Loucy (cell line): ENCODE measurements around the gene PAFAH1B1.
"Not testable (repeated sequence)": the region's sequence is repeated elsewhere in the genome, so short reads cannot be mapped to it uniquely, and the experiment has no call there.

Source experiments
- H2AFZ ChIP-seq: fragments of 200-600 bp; sonication (generic); 2 replicates; pipeline ENCODE4 v1.6.0; 2016; ENCODE audit warnings: antibody characterized with exemption, mild to moderate bottlenecking, low read length, moderate library complexity
- H3F3A ChIP-seq: fragments of 200-600 bp; 2 replicates; pipeline ENCODE4 v1.6.0; 2016; ENCODE audit warnings: antibody characterized with exemption, low read depth, mild to moderate bottlenecking
- H3K27me3 ChIP-seq: fragments of 200-600 bp; sonication (generic); 2 replicates; pipeline ENCODE4 v1.6.1; 2014; ENCODE audit warnings: low read length, mild to moderate bottlenecking; ENCODE audit not compliant: insufficient read depth, poor library complexity, severe bottlenecking
- H3K36me3 ChIP-seq: fragments of 200-600 bp; sonication (generic); 2 replicates; pipeline ENCODE4 v1.6.1; 2016; ENCODE audit warnings: low read length; ENCODE audit not compliant: insufficient read depth
- H3K4me1 ChIP-seq: fragments of 200-600 bp; sonication (generic); 2 replicates; pipeline ENCODE4 v1.5.1; 2014; ENCODE audit warnings: low read length, mild to moderate bottlenecking; ENCODE audit not compliant: insufficient read depth, poor library complexity, severe bottlenecking
- H3K4me2 ChIP-seq: fragments of 200-600 bp; sonication (generic); 2 replicates; pipeline ENCODE4 v1.6.0; 2014; ENCODE audit warnings: antibody characterized with exemption, low read length, low read depth, mild to moderate bottlenecking; ENCODE audit not compliant: poor library complexity, severe bottlenecking
- H3K4me3 ChIP-seq: fragments of 200-600 bp; sonication (generic); 2 replicates; pipeline ENCODE4 v1.5.1; 2014; ENCODE audit warnings: low read length, mild to moderate bottlenecking, mixed read lengths; ENCODE audit not compliant: poor library complexity, severe bottlenecking
- H3K79me2 ChIP-seq: fragments of 200-600 bp; sonication (generic); 2 replicates; pipeline ENCODE4 v1.6.1; 2014; ENCODE audit warnings: low read length; ENCODE audit not compliant: insufficient read depth
- H3K9ac ChIP-seq: fragments of 200-600 bp; sonication (generic); 2 replicates; pipeline ENCODE4 v1.6.0; 2014; ENCODE audit warnings: mild to moderate bottlenecking, low read depth, low read length, moderate library complexity; ENCODE audit not compliant: poor library complexity, severe bottlenecking
- H3K9me2 ChIP-seq: fragments of 200-600 bp; sonication (generic); replicated peaks from 2 replicates; pipeline ENCODE4 v1.6.1; 2016; ENCODE audit warnings: low read depth, low read length, mixed read lengths
- H3K9me3 ChIP-seq: fragments of 200-600 bp; sonication (generic); 2 replicates; pipeline ENCODE4 v1.6.1; 2014; ENCODE audit warnings: mild to moderate bottlenecking, antibody characterized with exemption, low read length, low read depth; ENCODE audit not compliant: insufficient read depth
- H4K20me1 ChIP-seq: fragments of 200-600 bp; sonication (generic); 2 replicates; pipeline ENCODE4 v1.6.0; 2014; ENCODE audit warnings: antibody characterized with exemption, low read length, mild to moderate bottlenecking; ENCODE audit not compliant: insufficient read depth, poor library complexity, severe bottlenecking
- EZH2phosphoT487 ChIP-seq: fragments of 200-600 bp; IDR thresholded peaks from 2 replicates; pipeline ENCODE4 v1.6.1; 2018; ENCODE audit warnings: antibody characterized with exemption, mild to moderate bottlenecking, moderate library complexity, borderline replicate concordance
- TF ChIP-seq, protein P1 (sequence below): fragments of 200-600 bp; sonication (generic); conservative IDR thresholded peaks from 2 replicates; pipeline ENCODE4 v1.5.1; 2014; ENCODE audit warnings: mild to moderate bottlenecking, antibody characterized with exemption, low read length

The PAFAH1B1 gene

DNA sequence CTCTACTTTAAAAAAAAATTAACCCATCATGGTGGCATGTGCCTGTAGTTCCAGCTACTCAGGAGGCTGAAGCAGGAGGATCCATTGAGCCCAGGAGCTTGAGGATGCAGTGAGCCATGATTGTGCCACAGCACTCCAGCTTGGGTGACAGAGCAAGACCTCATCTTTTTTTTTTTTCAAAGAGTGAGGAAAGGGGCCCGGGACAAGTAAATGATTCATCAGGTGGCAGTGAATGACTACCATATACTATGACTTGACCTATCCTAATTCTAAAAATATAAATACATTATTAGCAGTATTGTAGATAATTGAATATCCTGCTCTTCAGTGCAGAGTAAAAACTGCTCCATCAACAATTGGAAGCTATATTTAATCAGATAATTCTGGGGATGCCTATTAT lies 62.8 kb downstream of the PAFAH1B1 start:
- H4K20me1 ChIP-seq, result peaks cover 54% of the 10 kb centered on the region
- no peak overlapping the region for H3K4me3 ChIP-seq

DNA sequence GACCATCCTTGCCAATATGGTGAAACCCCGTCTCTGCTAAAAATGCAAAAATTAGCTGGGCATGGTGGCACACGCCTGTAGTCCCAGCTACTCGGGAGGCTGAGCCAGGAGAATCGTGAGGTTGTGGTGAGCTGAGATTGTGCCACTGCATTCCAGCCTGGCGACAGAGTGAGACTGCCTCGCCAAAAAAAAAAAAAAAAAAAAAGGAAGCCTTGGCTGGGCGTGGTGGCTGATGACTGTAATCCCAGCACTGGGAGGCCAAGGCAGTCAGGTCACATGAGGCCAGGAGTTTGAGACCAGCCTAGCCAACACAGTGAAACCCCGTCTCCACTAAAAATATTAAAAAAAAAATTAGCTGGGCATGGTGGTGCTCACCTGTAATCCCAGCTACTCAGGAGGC lies 65.9 kb downstream of the PAFAH1B1 start:
- not testable (repeated sequence) for H3K4me3 ChIP-seq, H3K9me3 ChIP-seq, H3K27me3 ChIP-seq, H3K4me1 ChIP-seq, H3K9ac ChIP-seq, H2AFZ ChIP-seq, H3F3A ChIP-seq, H3K9me2 ChIP-seq, H3K4me2 ChIP-seq
- peaks cover 90% of the 10 kb centered on the region for H3K79me2 ChIP-seq
- H3K36me3 ChIP-seq, result peaks cover 22% of the 10 kb centered on the region; the same call in 1 of the 2 replicates
- peaks cover 64% of the 10 kb centered on the region for H4K20me1 ChIP-seq

More for the DNA sequence above, 62.8 kb downstream of the PAFAH1B1 start:
- Histone ChIP-seq H3K4me1 (no peaks in the 10 kb centered on the region), H3K79me2 (peaks cover 71% of the 10 kb centered on the region; the same call in 1 of the 2 replicates), H3K36me3 (peaks cover 26% of the 10 kb centered on the region; the same call in 1 of the 2 replicates), H2AFZ (no peak overlapping the region), H3K27me3 (no peaks in the 10 kb centered on the region), H3K4me2 (no peak overlapping the region), H3K9ac (no peak overlapping the region), H3K9me2 (no peaks in the 10 kb centered on the region), H3F3A (no peaks in the 10 kb centered on the region), H3K9me3 (no peaks in the 10 kb centered on the region)
- TF ChIP-seq, protein P1, sequence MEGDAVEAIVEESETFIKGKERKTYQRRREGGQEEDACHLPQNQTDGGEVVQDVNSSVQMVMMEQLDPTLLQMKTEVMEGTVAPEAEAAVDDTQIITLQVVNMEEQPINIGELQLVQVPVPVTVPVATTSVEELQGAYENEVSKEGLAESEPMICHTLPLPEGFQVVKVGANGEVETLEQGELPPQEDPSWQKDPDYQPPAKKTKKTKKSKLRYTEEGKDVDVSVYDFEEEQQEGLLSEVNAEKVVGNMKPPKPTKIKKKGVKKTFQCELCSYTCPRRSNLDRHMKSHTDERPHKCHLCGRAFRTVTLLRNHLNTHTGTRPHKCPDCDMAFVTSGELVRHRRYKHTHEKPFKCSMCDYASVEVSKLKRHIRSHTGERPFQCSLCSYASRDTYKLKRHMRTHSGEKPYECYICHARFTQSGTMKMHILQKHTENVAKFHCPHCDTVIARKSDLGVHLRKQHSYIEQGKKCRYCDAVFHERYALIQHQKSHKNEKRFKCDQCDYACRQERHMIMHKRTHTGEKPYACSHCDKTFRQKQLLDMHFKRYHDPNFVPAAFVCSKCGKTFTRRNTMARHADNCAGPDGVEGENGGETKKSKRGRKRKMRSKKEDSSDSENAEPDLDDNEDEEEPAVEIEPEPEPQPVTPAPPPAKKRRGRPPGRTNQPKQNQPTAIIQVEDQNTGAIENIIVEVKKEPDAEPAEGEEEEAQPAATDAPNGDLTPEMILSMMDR, result no peak
- no peak for TF ChIP-seq EZH2phosphoT487

DNA sequence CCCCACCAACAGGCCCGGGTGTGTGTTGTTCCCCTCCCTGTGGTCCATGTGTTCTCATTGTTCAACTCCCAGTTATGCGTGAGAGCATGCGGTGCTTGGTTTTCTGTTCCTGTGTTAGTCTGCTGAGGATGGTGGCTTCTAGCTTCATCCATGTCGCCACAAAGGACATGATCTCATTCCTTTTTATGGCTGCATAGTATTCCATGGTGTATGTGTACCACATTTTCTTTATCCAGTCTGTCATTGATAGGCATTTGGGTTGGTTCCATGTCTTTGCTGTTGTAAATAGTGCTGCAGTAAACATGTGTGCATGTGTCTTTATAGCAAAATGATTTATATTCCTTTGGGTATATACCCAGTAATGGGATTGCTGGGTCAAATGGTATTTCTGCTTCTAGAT lies 67.0 kb downstream of the PAFAH1B1 start:
- H3K9me3 ChIP-seq, H2AFZ ChIP-seq, H3K4me2 ChIP-seq, H3K4me3 ChIP-seq, H3F3A ChIP-seq, H3K9ac ChIP-seq, H3K9me2 ChIP-seq, H3K4me1 ChIP-seq, H3K27me3 ChIP-seq: not testable (repeated sequence)
- Histone ChIP-seq H4K20me1 (peaks cover 70% of the 10 kb centered on the region), H3K79me2 (peaks cover 91% of the 10 kb centered on the region), H3K36me3 (peaks cover 16% of the 10 kb centered on the region; the same call in 1 of the 2 replicates)

DNA sequence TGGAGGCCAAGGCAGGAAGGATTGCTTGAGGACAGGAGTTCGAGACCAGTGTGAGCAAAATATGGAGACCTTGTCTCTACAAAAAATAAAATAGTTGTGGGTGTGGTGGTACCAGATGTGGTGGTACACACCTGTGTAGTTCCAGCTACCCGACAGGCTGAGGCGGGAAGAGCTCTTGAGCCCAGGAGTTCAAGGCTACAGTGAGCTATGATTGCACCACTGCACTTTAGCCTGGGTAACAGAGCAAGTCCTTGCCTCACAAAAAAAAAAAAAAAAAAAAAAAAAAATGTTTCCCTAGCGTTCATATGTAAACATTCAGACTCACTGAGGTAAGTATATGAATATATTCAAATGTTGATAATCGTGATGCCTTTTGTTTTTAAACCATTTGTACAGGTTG lies 78.6 kb downstream of the PAFAH1B1 start:
- Histone ChIP-seq H4K20me1 (peaks cover 16% of the 10 kb centered on the region), H3K79me2 (no peaks in the 10 kb centered on the region), H3K36me3 (peaks cover 85% of the 10 kb centered on the region), H2AFZ (no peak overlapping the region), H3K4me2 (no peak overlapping the region), H3K4me3 (no peak overlapping the region), H3K4me1 (no peaks in the 10 kb centered on the region), H3K9me2 (no peaks in the 10 kb centered on the region), H3K9me3 (no peaks in the 10 kb centered on the region), H3K27me3 (no peaks in the 10 kb centered on the region), H3F3A (peaks cover 4% of the 10 kb centered on the region; the same call in 1 of the 2 replicates), H3K9ac (no peak overlapping the region)
- TF ChIP-seq EZH2phosphoT487, result no peak
- TF ChIP-seq, protein P1, result no peak

DNA sequence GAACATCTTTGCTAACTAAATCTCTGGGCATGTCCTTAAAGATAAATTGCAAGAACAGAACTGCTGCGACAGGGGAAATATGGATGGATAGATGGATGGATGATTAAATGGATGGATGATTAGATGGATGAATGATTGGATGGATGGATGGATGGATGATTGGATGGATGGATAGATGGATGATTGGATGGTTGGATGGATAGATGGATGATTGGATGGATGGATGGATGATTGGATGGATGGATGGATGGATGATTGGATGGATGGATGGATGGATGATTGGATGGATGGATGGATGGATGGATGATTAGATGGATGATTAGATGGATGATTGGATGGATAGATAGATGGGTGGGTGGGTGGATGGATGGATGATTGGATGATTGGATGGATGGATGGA lies 85.8 kb downstream of the PAFAH1B1 start:
- not testable (repeated sequence) for H3K4me2 ChIP-seq, H3K9ac ChIP-seq, H3K4me3 ChIP-seq, H3K4me1 ChIP-seq, H3K27me3 ChIP-seq, H3K9me2 ChIP-seq, H2AFZ ChIP-seq, H3F3A ChIP-seq, H3K9me3 ChIP-seq, H4K20me1 ChIP-seq, H3K79me2 ChIP-seq
- H3K36me3 ChIP-seq, result peaks cover 87% of the 10 kb centered on the region
